Measurements from ENCODE around the gene ACTN3.
A peak's percentile ranks its signal among the peaks of the same experiment; 100 is the strongest.

ACTN3 gene

GRCh38 chr11:66510271-66510989 lies 36.3 kb upstream of the ACTN3 start, which contains the start of gene BBS1:
Gene BBS1, plus strand, starts transcription at chr11:66510635. Its CDS starts 25 bp downstream, at chr11:66510660.
- peak within 1 kb of the TSS; percentile 94 for H3K4me3 ChIP-seq (ENCODE audit: low read depth, low read length)
- no peak for TF ChIP-seq CTCF (IDR thresholded peaks at IDR 0.05; ENCODE audit: low read depth, low read length)
- H3K27me3 ChIP-seq (ENCODE audit: insufficient read depth, low read depth, severe bottlenecking): no peaks in the 10 kb centered on the region
- peak within 1 kb of the TSS; percentile 85 for H3K27ac ChIP-seq
- peaks cover 46% of the 10 kb centered on the region for H3K36me3 ChIP-seq
- H3K9me3 ChIP-seq (ENCODE audit: severe bottlenecking): no peaks in the 10 kb centered on the region
- DNase-seq: peak; percentile 88

GRCh38 chr11:66510990-66511339 lies 35.7 kb upstream of the ACTN3 start:
- DNase-seq: no peak
- TF ChIP-seq CTCF (IDR thresholded peaks at IDR 0.05; ENCODE audit: low read depth, low read length): no peak
- peak overlapping the region; percentile 85 for H3K27ac ChIP-seq
- peak overlapping the region; percentile 94 for H3K4me3 ChIP-seq (ENCODE audit: low read depth, low read length)
- H3K27me3 ChIP-seq (ENCODE audit: insufficient read depth, low read depth, severe bottlenecking): no peaks in the 10 kb centered on the region
- peaks cover 47% of the 10 kb centered on the region for H3K36me3 ChIP-seq
- H3K9me3 ChIP-seq (ENCODE audit: severe bottlenecking): no peaks in the 10 kb centered on the region

GRCh38 chr11:66523611-66524010 lies 23.1 kb upstream of the ACTN3 start:
- no peak for TF ChIP-seq CTCF (IDR thresholded peaks at IDR 0.05; ENCODE audit: low read depth, low read length)
- no peak overlapping the region for H3K4me3 ChIP-seq (ENCODE audit: low read depth, low read length)
- H3K27ac ChIP-seq: no peak overlapping the region
- no peaks in the 10 kb centered on the region for H3K27me3 ChIP-seq (ENCODE audit: insufficient read depth, low read depth, severe bottlenecking)
- DNase-seq: no peak
- no peaks in the 10 kb centered on the region for H3K9me3 ChIP-seq (ENCODE audit: severe bottlenecking)
- H3K36me3 ChIP-seq: peaks cover 58% of the 10 kb centered on the region

- DNase-seq: no peak
- Histone ChIP-seq H3K27me3 (ENCODE audit: insufficient read depth, low read depth, severe bottlenecking) (no peaks in the 10 kb centered on the region), H3K9me3 (ENCODE audit: severe bottlenecking) (no peaks in the 10 kb centered on the region), H3K27ac (no peak overlapping the region), H3K36me3 (peaks cover 50% of the 10 kb centered on the region), H3K4me3 (ENCODE audit: low read depth, low read length) (no peak overlapping the region)
- TF ChIP-seq CTCF (IDR thresholded peaks at IDR 0.05; ENCODE audit: low read depth, low read length): no peak
Measured at GRCh38 chr11:66524304-66525040, 22.2 kb upstream of the ACTN3 start.

GRCh38 chr11:66529069-66529468 lies 17.6 kb upstream of the ACTN3 start:
- H3K27me3 ChIP-seq (ENCODE audit: insufficient read depth, low read depth, severe bottlenecking): no peaks in the 10 kb centered on the region
- H3K27ac ChIP-seq: no peak overlapping the region
- H3K4me3 ChIP-seq (ENCODE audit: low read depth, low read length): no peak overlapping the region
- no peak for TF ChIP-seq CTCF (IDR thresholded peaks at IDR 0.05; ENCODE audit: low read depth, low read length)
- DNase-seq: no peak
- H3K9me3 ChIP-seq (ENCODE audit: severe bottlenecking): no peaks in the 10 kb centered on the region
- H3K36me3 ChIP-seq: peaks cover 15% of the 10 kb centered on the region

Measured in WERI-Rb-1 (cell line).